A673 (cell line): ENCODE measurements around the gene MRPL33. TPM values are rescaled to one million over a fixed set of nuclear protein-coding genes. Genes with fewer than 3 reads are reported as not detected.

Source experiments
- Bru-seq: library from RNA; stranded (reverse); fragments of 400-500 nt; gene quantifications from one replicate; lab custom pipeline; 2021; lab: Mats Ljungman, UMichigan
- BruChase-seq, 2 experiments: library from RNA; stranded (reverse); fragments of 400-500 nt; gene quantifications; one replicate each; lab custom pipeline; 2021; lab: Mats Ljungman, UMichigan
- BruUV-seq: library from RNA; stranded (reverse); fragments of 400-500 nt; replicated peaks from 2 replicates; lab custom pipeline; 2021; lab: Mats Ljungman, UMichigan
- CTCF ChIA-PET: fragments of 300-600 bp; sonication (Branson Sonifier 250); formaldehyde crosslinking; loops from one replicate; lab custom pipeline; 2022; ENCODE audit warnings: antibody characterized with exemption; lab: Charles Lee
- POLR2A ChIA-PET: fragments of 300-600 bp; sonication (Branson Sonifier 250); formaldehyde crosslinking; loops from one replicate; lab custom pipeline; 2022; ENCODE audit warnings: antibody characterized with exemption; ENCODE audit not compliant: low non-redundant PET; lab: Charles Lee
- DNase-seq: peaks from one replicate; pipeline ENCODE4 v3.0.0-alpha.2; 2015; ENCODE audit warnings: low spot score
- H3K27ac ChIP-seq: fragments of 200-600 bp; sonication (generic); 2 replicates; pipeline ENCODE4 v1.5.1; 2016; ENCODE audit warnings: mixed run types, low read depth, mild to moderate bottlenecking, mixed read lengths, antibody characterized with exemption, low read length; ENCODE audit not compliant: poor library complexity, severe bottlenecking
- H3K27me3 ChIP-seq: fragments of 200-600 bp; sonication (generic); replicated peaks from 2 replicates; pipeline ENCODE4 v1.6.1; 2017; ENCODE audit warnings: mixed run types, low read depth, mild to moderate bottlenecking, mixed read lengths, antibody characterized with exemption, low read length; ENCODE audit not compliant: insufficient read depth, poor library complexity
- H3K36me3 ChIP-seq: fragments of 200-600 bp; sonication (generic); 2 replicates; pipeline ENCODE4 v1.6.1; 2016; ENCODE audit warnings: mixed run types, mild to moderate bottlenecking, mixed read lengths, antibody characterized with exemption, low read length; ENCODE audit not compliant: insufficient read depth, poor library complexity, severe bottlenecking
- H3K4me1 ChIP-seq: fragments of 200-600 bp; sonication (generic); 2 replicates; pipeline ENCODE4 v1.6.1; 2017; ENCODE audit warnings: mixed run types, mild to moderate bottlenecking, mixed read lengths, antibody characterized with exemption, low read length; ENCODE audit not compliant: insufficient read depth, poor library complexity, severe bottlenecking
- H3K4me3 ChIP-seq: fragments of 200-600 bp; sonication (generic); 2 replicates; pipeline ENCODE4 v1.5.1; 2016; ENCODE audit warnings: low read depth, mixed run types, mild to moderate bottlenecking, mixed read lengths, low read length; ENCODE audit not compliant: poor library complexity, severe bottlenecking
- H3K9me3 ChIP-seq: fragments of 200-600 bp; sonication (generic); 2 replicates; pipeline ENCODE4 v1.6.1; 2016; ENCODE audit warnings: mixed run types, low read depth, mild to moderate bottlenecking, mixed read lengths, antibody characterized with exemption, low read length; ENCODE audit not compliant: poor library complexity, severe bottlenecking
- EZH2 ChIP-seq: fragments of 200-600 bp; sonication (generic); IDR thresholded peaks from 2 replicates; pipeline ENCODE4 v1.6.1; 2017; ENCODE audit warnings: borderline replicate concordance, low read depth, mild to moderate bottlenecking, mixed read lengths, antibody characterized with exemption, low read length; ENCODE audit not compliant: poor library complexity, severe bottlenecking
- intact Hi-C: fragments of 100-400 bp; cut with micrococcal nuclease; formaldehyde crosslinking; loops from one replicate; pipeline ENCODE4 v1.10.0; 2022; ENCODE audit not compliant: unreplicated experiment
- long read RNA-seq: library from polyadenylated mRNA; stranded (forward); transcript quantifications from one replicate; pipeline ENCODE4 v2.0.0, GENCODE V29; 2022
- total RNA-seq: library from RNA; stranded (reverse); gene quantifications from 2 replicates; pipeline ENCODE4 v1.2.3, GENCODE V29; 2021
- TF ChIP-seq, protein P1 (sequence below): fragments of 300-800, 200-600 bp; sonication (generic); conservative IDR thresholded peaks from 2 replicates; pipeline ENCODE4 v1.5.1; 2017; ENCODE audit warnings: low read depth, mild to moderate bottlenecking, antibody characterized with exemption, low read length, moderate library complexity, mixed read lengths

The MRPL33 gene
- total RNA-seq: 55.4 and 68.1 TPM in 2 replicates
- Bru-seq, nascent RNA: percentile 92 among the genes with signal in this experiment
- percentile 78 among the genes with signal in this experiment for BruChase-seq, experiment 1, labeled RNA remaining after a 2-hour chase
- BruChase-seq, experiment 2, labeled RNA remaining after a 6-hour chase: percentile 75 among the genes with signal in this experiment
- long read RNA-seq, transcript MRPL33-201 (4 exons, 518 nt): minor isoform, 30 of 112 reads
- long read RNA-seq, transcript MRPL33-202 (3 exons, 404 nt): major isoform, 62 of 112 reads
- long read RNA-seq, partial matches to known transcripts: 1 of 112 reads
- long read RNA-seq, other reads (novel, unspliced or antisense): 18 of 112 reads

GRCh38 chr2:27771548-27772335, at the start of gene MRPL33:
Gene MRPL33 (plus strand): TSS chr2:27771719. CDS start chr2:27771778, 59 bp downstream.
- intact Hi-C loops: loop anchor here (10.0 kb wide), 1 partner anchor 113 kb away; no protein-coding TSS in a partner anchor
- TSS peak; percentile 50 for BruUV-seq
- TF ChIP-seq, protein P1, sequence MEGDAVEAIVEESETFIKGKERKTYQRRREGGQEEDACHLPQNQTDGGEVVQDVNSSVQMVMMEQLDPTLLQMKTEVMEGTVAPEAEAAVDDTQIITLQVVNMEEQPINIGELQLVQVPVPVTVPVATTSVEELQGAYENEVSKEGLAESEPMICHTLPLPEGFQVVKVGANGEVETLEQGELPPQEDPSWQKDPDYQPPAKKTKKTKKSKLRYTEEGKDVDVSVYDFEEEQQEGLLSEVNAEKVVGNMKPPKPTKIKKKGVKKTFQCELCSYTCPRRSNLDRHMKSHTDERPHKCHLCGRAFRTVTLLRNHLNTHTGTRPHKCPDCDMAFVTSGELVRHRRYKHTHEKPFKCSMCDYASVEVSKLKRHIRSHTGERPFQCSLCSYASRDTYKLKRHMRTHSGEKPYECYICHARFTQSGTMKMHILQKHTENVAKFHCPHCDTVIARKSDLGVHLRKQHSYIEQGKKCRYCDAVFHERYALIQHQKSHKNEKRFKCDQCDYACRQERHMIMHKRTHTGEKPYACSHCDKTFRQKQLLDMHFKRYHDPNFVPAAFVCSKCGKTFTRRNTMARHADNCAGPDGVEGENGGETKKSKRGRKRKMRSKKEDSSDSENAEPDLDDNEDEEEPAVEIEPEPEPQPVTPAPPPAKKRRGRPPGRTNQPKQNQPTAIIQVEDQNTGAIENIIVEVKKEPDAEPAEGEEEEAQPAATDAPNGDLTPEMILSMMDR: no peak
- peak within 1 kb of the TSS; percentile 62 for H3K4me3 ChIP-seq
- ChIA-PET POLR2A (no interaction called here), CTCF (no interaction called here)
- H3K9me3 ChIP-seq: no peaks in the 10 kb centered on the region
- H3K4me1 ChIP-seq: peaks cover 19% of the 10 kb centered on the region
- H3K27me3 ChIP-seq: no peaks in the 10 kb centered on the region
- H3K36me3 ChIP-seq: no peaks in the 10 kb centered on the region
- H3K27ac ChIP-seq: peak within 1 kb of the TSS; percentile 73
- peak; percentile 96 for DNase-seq

DNA sequence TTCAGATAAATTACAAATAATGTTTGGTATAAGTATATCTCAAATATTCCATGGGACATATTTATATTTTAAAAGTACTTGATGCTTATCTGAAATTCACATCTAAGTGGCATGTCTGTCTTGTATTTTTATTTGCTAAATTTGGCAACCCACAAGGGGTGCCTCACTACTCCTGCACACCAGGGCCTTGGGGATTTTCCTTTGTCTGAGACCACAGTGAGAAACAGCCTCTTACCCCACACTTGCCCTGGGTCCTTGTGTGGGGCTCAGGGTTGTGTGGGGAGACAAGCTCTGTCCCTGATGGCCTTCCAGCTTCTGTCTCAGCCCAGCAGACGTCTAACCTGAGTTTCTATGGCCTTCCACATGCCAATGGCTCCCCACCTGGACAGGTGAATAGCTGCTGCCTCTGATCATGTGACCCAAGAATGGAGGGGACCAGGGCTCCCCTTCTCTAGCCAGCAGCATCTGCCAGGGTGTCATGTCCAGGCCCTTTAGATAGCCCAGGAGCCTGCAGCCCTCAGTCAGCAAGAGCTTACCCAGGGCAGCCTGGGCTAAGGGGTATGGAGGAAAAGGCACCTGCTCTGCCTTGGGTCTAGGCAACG, 49.5 kb upstream of the MRPL33 start:
- POLR2A ChIA-PET: no interaction called here
- intact Hi-C loops: no loop called here

More for the DNA sequence above, 49.5 kb upstream of the MRPL33 start:
- Histone ChIP-seq H3K9me3 (no peaks in the 10 kb centered on the region), H3K4me1 (no peaks in the 10 kb centered on the region), H3K4me3 (no peak overlapping the region), H3K27ac (no peak overlapping the region), H3K27me3 (no peaks in the 10 kb centered on the region), H3K36me3 (no peaks in the 10 kb centered on the region)
- no TSS peak for BruUV-seq
- DNase-seq: no peak
- TF ChIP-seq, protein P1: no peak
- no peak for TF ChIP-seq EZH2
- CTCF ChIA-PET: no interaction called here
